Kidney (tissue), 14 donors: ENCODE results near the gene IER3. TPM values are rescaled to one million over a fixed set of nuclear protein-coding genes. Genes with fewer than 3 reads are reported as not detected.

Experiments
- DNase-seq, 5 donors: peaks; one replicate each; pipeline ENCODE4 v3.0.0-alpha.2; 2013 to 2020
- FAIRE-seq: peaks from 2 replicates; lab custom pipeline; 2012; peaks lifted over from hg19 to GRCh38; lab: Jason Lieb, UNC
- H3K27ac ChIP-seq, 2 donors: one replicate each; pipeline ENCODE4 v1.7.0; 2013; ENCODE audit warnings: low read depth in 2 of 2, low read length in 2 of 2, inconsistent platforms in 1 of 2
- H3K27me3 ChIP-seq: one replicate; pipeline ENCODE4 v1.7.1; 2013; ENCODE audit warnings: low read length, inconsistent platforms; ENCODE audit not compliant: control insufficient read depth, insufficient read depth
- H3K36me3 ChIP-seq, 3 donors: one replicate each; pipeline versions ENCODE4 v1.7.0 to v1.7.1; 2013; ENCODE audit warnings: low read length in 3 of 3, control low read depth in 1 of 3, inconsistent platforms in 1 of 3; ENCODE audit not compliant: insufficient read depth in 3 of 3, control insufficient read depth in 2 of 3
- H3K4me1 ChIP-seq, 3 donors: one replicate each; pipeline versions ENCODE4 v1.7.0 to v1.7.1; 2013; ENCODE audit warnings: low read length in 3 of 3, inconsistent platforms in 1 of 3, low read depth in 1 of 3; ENCODE audit not compliant: control insufficient read depth in 2 of 3, insufficient read depth in 2 of 3
- H3K4me3 ChIP-seq, 3 donors: one replicate each; pipeline versions ENCODE4 v1.7.0 to v1.8.1; 2013; ENCODE audit warnings: low read length in 3 of 3, control low read depth in 1 of 3, inconsistent platforms in 1 of 3
- H3K9ac ChIP-seq, 3 donors: one replicate each; pipeline versions ENCODE4 v1.7.0 to v1.7.1; 2013; ENCODE audit warnings: low read length in 3 of 3, control low read depth in 1 of 3, inconsistent platforms in 1 of 3
- H3K9me3 ChIP-seq, 3 donors: one replicate each; pipeline versions ENCODE4 v1.7.0 to v1.7.1; 2013; ENCODE audit warnings: low read length in 3 of 3, control low read depth in 1 of 3, inconsistent platforms in 1 of 3; ENCODE audit not compliant: control insufficient read depth in 2 of 3, insufficient read depth in 1 of 3
- intact Hi-C: fragments of 100-400 bp; cut with DNase I; formaldehyde crosslinking; loops from one replicate; pipeline ENCODE4 v1.11.1; 2022
- polyA plus RNA-seq: library from polyadenylated mRNA; stranded (reverse); fragments of 350-450 nt; fragmentation: Illumina TruSeq; extraction: RNeasy Lipid Tissue Mini Kit (QIAGEN cat#74804); gene quantifications from one replicate; pipeline ENCODE4 v1.2.3, GENCODE V29; 2014; ENCODE audit warnings: low read depth, low replicate concordance; ENCODE audit not compliant: insufficient read depth
- total RNA-seq: library from RNA; stranded (reverse); fragmentation: NEBNext Ultra II Directional; extraction: Animal tissue kit (Norgen Biotek cat#: 25700); gene quantifications from one replicate; pipeline ENCODE4 v1.2.1, GENCODE V29; 2021
- TF ChIP-seq, protein P1 (sequence below): IDR thresholded peaks from 3 replicates; pipeline ENCODE4 v1.5.1; 2012; ENCODE audit warnings: mild to moderate bottlenecking, moderate library complexity, borderline replicate concordance; ENCODE audit not compliant: insufficient read depth; ENCODE audit errors: extremely low read depth
- donor health status: control.
- donor health status: control.
- donor health status: control.
- donor health status: control.
- donor health status: control.
- donor health status: DM: yes; HTN: yes; CAD: no.
- donor health status: Normal renal cell carcinoma (clear cell type).

IER3 gene
- total and polyA plus RNA-seq, 2 donors from 2014 or later, result 59.5 to 94.3 TPM

DNA sequence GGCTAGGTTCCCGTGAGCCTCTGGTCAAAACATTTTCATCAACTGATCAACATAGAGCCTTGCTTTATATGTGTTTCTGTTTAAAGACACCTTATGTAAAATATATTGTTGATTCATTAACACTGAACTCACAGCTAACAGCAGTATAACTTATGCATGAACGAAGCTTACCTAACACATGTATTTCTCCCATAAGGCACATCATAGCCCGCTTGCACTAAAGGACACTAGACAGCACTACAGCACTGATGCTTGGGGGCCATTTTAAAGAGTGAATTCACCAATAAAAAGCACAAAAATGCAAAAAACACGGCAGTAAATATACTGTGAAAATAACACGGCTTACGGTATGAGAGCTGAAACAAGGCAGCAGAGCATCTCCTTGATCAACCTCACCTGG is 5.8 kb downstream of the IER3 start:
- Histone ChIP-seq H3K9me3 (no peaks in the 10 kb centered on the region), H3K4me3 (no peak overlapping the region), H3K9ac (no peak overlapping the region), H3K27me3 (no peaks in the 10 kb centered on the region), H3K4me1 (peaks cover 0 to 29% (median 22%) of the 10 kb centered on the region in 3 donors), H3K36me3 (peaks cover 16 to 37% (median 23%) of the 10 kb centered on the region in 3 donors), H3K27ac (no peak overlapping the region)
- FAIRE-seq (no peak), DNase-seq (no peak)
- intact Hi-C loops, result loop anchor here (10.0 kb wide), 1 partner anchor 146 kb away; the partner anchor contains the start of gene DDR1
- TF ChIP-seq, protein P1, sequence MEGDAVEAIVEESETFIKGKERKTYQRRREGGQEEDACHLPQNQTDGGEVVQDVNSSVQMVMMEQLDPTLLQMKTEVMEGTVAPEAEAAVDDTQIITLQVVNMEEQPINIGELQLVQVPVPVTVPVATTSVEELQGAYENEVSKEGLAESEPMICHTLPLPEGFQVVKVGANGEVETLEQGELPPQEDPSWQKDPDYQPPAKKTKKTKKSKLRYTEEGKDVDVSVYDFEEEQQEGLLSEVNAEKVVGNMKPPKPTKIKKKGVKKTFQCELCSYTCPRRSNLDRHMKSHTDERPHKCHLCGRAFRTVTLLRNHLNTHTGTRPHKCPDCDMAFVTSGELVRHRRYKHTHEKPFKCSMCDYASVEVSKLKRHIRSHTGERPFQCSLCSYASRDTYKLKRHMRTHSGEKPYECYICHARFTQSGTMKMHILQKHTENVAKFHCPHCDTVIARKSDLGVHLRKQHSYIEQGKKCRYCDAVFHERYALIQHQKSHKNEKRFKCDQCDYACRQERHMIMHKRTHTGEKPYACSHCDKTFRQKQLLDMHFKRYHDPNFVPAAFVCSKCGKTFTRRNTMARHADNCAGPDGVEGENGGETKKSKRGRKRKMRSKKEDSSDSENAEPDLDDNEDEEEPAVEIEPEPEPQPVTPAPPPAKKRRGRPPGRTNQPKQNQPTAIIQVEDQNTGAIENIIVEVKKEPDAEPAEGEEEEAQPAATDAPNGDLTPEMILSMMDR, result no peak

DNA sequence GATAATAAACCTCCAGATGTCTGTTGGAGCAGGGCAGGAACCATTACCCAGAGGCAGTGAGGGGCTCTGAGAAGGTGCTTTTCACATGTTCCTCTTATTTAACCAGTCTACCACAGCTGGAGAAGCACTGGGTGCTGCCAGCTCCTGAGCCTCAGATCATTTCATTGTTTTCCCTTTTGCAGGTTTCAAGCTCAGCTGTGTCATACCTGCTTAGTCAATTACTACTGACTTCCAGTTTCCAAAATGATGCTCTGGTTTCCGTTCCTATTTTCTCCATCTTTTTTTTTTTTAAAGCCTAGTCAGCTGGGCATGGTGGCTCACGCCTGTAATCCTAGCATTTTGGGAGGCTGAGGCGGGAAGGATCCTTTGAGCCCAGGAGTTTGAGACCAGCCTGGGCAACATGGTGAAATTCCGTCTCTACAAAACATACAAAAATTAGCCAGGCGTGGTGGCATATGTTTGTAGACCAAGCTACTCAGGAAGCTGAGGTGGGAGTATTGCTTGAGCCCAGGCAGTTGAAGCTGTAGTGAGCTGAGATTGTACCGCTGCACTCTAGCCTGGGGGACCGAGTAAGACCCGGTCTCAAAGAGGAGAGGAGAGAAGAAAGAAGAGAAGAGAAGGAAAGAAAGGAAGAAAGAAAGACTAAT is 8.6 kb downstream of the IER3 start:
- peaks cover 0 to 21% (median 16%) of the 10 kb centered on the region in 3 donors for H3K4me1 ChIP-seq
- intact Hi-C loops, result loop anchor here (10.0 kb wide), 1 partner anchor 149 kb away; the partner anchor contains the start of gene DDR1
- H3K36me3 ChIP-seq, result peaks cover 16 to 45% (median 23%) of the 10 kb centered on the region in 3 donors

DNA sequence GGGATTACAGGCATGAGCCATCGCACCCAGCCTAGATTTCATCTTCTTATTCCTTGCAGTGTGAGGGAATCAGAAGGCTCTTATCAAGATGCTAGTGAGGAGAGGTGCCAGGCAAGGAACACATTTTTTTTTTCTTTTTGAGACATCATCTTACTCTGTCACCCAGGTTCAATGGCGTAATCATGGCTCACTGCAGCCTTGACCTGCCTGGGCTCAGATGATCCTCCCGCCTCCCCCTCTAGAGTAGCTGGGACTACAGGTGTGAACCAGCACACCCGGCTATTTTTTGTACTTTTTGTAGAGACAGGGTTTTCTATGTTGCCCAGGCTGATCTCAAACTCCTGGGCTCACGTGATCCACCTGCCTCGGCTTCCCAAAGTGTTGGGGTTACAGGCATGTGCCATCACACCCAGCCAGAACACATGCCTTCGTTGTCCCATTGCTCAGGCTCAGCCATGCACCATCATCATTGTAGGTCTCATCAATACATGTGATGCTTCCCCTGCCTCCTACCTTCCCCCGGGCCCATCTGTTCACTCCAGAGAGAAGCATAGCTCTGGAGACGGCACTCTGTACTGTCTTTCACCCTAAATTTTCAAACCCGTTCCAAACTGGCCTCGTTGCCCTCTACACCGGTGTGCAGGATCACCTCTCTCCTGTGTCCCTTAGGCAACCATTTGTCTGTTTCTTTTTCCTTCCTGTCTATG is 12.0 kb downstream of the IER3 start:
- FAIRE-seq, result no peak
- Histone ChIP-seq H3K4me1 (peaks cover 0 to 12% (median 0%) of the 10 kb centered on the region in 3 donors), H3K36me3 (peaks cover 6 to 52% (median 22%) of the 10 kb centered on the region in 3 donors), H3K27me3 (no peaks in the 10 kb centered on the region), H3K9ac (no peak overlapping the region), H3K27ac (no peak overlapping the region), H3K9me3 (no peaks in the 10 kb centered on the region), H3K4me3 (no peak overlapping the region)
- TF ChIP-seq, protein P1, result no peak
- intact Hi-C loops, result loop anchor here (5.0 to 10.0 kb wide), 2 partner anchors 55 to 152 kb away; partner anchors contain the start of gene DDR1
- peak in 1 of 5 donors; percentile 24 for DNase-seq

More for the DNA sequence above, 8.6 kb downstream of the IER3 start:
- Histone ChIP-seq H3K4me3 (no peak overlapping the region), H3K9me3 (no peaks in the 10 kb centered on the region), H3K27me3 (no peaks in the 10 kb centered on the region), H3K9ac (no peak overlapping the region), H3K27ac (no peak overlapping the region)
- DNase-seq (peak in 1 of 5 donors; percentile 18), FAIRE-seq (no peak)
- TF ChIP-seq, protein P1, result no peak
